Kidney epithelial cell (primary cell): Measurements from ENCODE around the gene ADPRS. TPM values are rescaled to one million over a fixed set of nuclear protein-coding genes. Genes with fewer than 3 reads are reported as not detected.

Experiments
- DNase-seq: peaks from one replicate; pipeline ENCODE4 v3.0.0-alpha.2; 2010; ENCODE audit warnings: low read depth
- H3K27me3 ChIP-seq: 2 replicates; pipeline ENCODE4 v1.6.0; 2011; ENCODE audit warnings: low read length; ENCODE audit not compliant: control insufficient read depth, insufficient read depth
- H3K36me3 ChIP-seq: 2 replicates; pipeline ENCODE4 v1.5.1; 2011; ENCODE audit warnings: low read length; ENCODE audit not compliant: control insufficient read depth, insufficient read depth
- H3K4me3 ChIP-seq: 2 replicates; pipeline ENCODE4 v1.5.1; 2011; ENCODE audit warnings: low read depth, mild to moderate bottlenecking, control low read depth, low read length
- CTCF ChIP-seq: IDR thresholded peaks from 2 replicates; pipeline ENCODE4 v1.5.1; 2011; ENCODE audit warnings: mild to moderate bottlenecking, moderate library complexity, low read length, control low read depth, inconsistent platforms; ENCODE audit not compliant: insufficient read depth, poor library complexity, severe bottlenecking
- total RNA-seq: library from RNA; depleted of rRNA; stranded (reverse); fragments of >200 nt; gene quantifications from 2 replicates; pipeline ENCODE4 v1.2.3, GENCODE V29; 2015

The ADPRS gene
- total RNA-seq, 1 donor from 2014 or later: 70.3 TPM

GRCh38 chr1:36114371-36114770, 25.7 kb downstream of the ADPRS start:
- TF ChIP-seq CTCF: no peak
- H3K36me3 ChIP-seq: no peaks in the 10 kb centered on the region
- H3K27me3 ChIP-seq: no peaks in the 10 kb centered on the region
- H3K4me3 ChIP-seq: no peak overlapping the region
- DNase-seq: no peak

- H3K27me3 ChIP-seq: no peaks in the 10 kb centered on the region
- H3K4me3 ChIP-seq: no peak overlapping the region
- no peak for TF ChIP-seq CTCF
- H3K36me3 ChIP-seq: no peaks in the 10 kb centered on the region
- no peak for DNase-seq
Measured at GRCh38 chr1:36115200-36115669, 26.5 kb downstream of the ADPRS start.

GRCh38 chr1:36115931-36116330, 27.2 kb downstream of the ADPRS start:
- Histone ChIP-seq H3K27me3 (no peaks in the 10 kb centered on the region), H3K4me3 (no peak overlapping the region), H3K36me3 (no peaks in the 10 kb centered on the region)
- DNase-seq: no peak
- no peak for TF ChIP-seq CTCF

- Histone ChIP-seq H3K36me3 (no peaks in the 10 kb centered on the region), H3K4me3 (no peak overlapping the region), H3K27me3 (no peaks in the 10 kb centered on the region)
- no peak for TF ChIP-seq CTCF
- DNase-seq: no peak
Measured at GRCh38 chr1:36116901-36117300, 28.2 kb downstream of the ADPRS start.

- no peaks in the 10 kb centered on the region for H3K36me3 ChIP-seq
Measured at GRCh38 chr1:36118447-36119204, 29.9 kb downstream of the ADPRS start.

More at GRCh38 chr1:36118447-36119204, 29.9 kb downstream of the ADPRS start:
- peaks cover 7% of the 10 kb centered on the region for H3K27me3 ChIP-seq
- no peak for TF ChIP-seq CTCF
- H3K4me3 ChIP-seq: no peak overlapping the region
- DNase-seq: no peak
